SW480 (cell line): ENCODE measurements around the gene FBRS.

Experiments used
- DNase-seq: peaks from one replicate; pipeline ENCODE4 v3.0.0-alpha.2; 2016; ENCODE audit warnings: low spot score

Gene FBRS

DNA sequence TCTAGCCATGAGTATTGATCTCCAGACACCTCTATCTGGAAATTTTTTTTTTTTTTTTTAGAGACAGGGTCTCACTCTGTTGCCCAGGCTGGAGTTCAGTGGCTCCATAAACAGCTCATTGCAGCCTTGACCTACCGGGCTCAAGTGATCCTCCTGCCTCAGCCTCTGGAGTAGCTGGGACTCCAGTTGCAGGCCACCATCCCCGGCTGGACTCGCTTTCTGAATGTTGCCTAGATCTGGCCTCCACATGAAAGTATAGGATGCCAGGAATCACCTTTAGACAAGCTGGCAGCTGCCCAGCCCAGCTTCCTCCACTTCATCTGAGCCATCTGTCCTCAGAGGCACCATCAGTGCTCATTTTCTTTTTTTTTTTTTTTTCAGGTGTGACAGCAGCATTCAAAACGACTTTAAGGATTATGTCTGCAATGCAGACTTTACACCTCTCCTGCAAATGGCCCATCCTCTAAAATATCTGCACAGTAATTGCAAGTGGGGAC is 13.8 kb upstream of the FBRS start:
- no peak for DNase-seq

DNA sequence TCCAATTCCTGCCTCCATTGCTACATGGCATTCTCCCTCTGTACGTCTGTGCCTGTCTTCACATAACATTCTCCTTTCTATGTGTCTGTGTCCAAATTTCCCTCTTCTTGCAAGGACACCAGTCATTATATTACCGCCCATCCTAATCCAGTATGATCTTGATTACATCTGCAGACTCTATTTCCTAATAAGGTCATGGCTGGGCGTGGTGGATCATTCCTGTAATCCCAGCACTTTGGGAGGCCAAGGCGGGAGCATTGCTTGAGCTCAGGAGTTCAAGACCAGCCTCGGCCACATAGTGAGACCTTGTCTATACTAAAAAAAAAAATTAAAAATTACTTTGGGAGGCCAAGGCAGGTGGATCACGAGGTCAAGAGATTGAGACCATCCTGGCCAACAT is 12.5 kb upstream of the FBRS start:
- no peak for DNase-seq

DNA sequence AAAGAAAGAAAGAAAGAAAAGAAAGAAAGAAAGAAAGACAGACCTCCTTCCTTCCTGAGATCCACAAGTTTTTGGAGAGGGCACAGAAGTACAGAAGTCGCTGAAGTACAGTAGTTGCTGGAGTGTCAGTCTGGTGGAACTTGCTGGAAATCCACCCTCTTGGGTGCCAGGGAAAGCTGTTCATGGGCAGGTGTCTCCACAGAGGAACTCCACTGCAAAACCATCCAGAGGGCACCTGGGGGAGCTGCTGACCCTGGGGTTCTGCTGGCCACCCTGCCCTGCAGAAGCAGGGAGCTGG is 11.0 kb upstream of the FBRS start:
- no peak for DNase-seq

DNA sequence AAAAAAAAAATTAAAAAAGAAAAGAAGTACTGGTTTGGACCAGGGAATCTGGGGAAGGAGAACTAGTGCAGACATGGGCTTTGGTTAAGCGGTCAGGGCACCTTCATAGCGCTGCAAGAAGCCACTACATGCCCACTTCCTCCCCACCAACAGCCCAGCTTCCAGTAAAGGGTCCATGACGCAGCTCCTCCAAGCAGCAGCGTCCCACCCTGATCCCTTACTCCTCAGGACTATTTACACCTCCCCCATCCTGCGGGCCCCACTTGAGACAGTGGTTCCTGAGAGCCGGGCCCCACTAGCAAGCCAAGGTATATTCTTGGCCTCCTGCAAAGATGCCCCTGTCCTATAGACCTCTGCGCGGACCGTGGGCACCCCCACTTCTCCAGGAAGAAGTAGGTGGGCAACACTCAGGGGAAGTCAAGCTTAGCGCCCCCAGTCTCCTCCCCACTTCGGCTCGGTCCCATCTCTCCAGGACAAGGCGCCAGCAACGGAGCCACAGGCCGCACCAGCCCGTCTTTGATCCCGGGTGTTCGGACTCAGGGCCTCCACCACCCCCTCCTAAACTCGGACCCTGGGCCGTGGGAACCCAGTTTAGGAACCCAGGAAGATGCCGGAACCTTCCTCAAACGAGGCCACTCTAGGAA is 8.4 kb upstream of the FBRS start:
- no peak for DNase-seq

DNA sequence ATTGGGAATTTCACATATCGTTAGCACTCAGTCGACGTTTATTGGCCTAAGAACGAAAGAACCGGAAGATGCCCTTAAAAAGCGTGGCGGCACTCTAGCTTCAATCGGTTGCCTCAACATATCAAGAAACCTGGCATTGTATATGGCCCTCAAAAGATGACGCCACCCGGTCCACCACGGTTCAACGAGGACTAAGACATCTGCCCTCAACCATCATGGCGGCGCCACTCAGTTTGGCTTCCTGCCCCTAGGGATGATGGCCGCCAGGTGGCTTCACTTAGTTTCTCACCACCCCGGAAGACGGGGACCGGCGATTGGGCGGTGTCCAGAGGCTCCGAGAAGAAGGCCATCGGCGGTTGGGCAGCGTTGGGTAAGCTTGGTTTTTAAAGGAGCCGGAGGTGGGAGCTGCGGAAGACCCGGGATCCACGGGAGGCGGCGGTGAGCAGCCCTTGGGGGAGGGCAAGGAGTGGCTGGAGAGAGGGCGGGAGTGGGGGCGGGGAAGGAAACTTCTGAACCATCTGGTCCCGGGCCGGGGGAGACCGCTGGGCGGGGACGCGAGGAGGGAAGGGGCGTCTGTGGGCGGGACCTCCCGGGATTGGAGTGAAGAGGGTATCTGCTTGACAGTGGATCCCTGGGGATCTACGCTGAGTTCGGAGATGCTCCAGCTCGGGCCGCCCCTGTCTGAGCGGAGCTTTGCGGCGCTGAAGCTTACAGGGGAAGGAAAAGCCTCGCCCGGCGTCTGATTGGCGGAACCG is 7.7 kb upstream of the FBRS start, which contains the start of gene PRR14:
Gene PRR14, plus strand, starts transcription at position 592 of the 755 bp plus-strand sequence. CDS start 686 bp downstream, outside the sequence.
- DNase-seq, result peak; percentile 99

DNA sequence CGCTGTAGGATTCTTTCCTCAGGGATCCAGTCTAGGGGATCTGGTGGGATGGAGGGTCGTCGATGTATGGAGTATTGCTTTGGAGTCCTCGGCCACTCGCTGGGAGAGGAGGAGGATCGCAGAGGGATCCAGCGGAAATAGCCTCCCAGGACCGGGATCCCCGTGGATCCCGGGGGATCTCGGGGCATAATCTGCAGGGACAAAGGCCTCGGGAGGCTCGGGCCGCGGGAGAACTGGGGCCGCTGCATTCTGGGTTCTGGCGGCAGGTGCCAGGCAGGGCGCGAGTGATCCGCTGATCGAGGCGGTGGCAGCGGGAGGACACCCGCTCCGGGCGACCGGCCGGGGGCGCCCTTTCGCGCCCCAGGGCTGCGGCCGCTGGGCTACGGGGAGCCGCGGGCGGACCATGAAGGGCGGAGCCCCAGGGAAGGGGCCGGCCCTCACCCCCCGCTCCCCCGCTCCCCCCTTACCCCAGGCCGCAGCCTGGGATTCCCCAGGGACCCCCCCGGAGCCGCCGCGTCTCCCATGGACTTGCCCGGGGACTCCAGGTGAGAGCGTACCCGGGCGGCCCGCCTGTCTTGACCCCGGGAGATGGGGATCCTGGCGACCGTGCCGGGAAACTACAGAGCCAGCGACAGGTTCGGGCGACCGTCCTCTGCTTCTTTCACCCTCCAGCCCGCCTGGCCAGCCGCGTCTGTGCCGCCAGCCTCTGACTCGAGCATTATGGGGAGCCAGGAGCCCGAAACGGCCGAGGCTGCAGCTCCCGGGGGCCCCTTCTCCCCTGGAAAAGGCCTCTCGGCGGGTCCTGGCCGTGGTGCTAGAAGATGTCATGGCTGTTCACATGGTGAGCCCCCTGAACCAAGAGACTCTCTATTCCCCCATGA is 6.9 kb upstream of the FBRS start:
- DNase-seq, result peak; percentile 59

DNA sequence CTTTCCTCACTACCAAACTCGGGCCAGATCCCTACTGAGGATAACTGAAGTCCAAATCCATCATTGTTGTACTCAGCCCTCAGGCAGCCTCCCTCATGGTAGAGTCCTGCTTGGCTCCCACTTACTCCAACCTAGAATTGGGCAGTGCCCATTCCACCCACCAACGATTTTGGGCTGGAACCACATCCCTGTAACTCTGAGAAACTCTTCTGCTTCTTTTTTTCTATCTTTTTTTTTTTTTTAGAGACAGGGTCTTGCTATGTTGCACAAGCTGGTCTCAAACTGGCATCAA is 6.3 kb upstream of the FBRS start:
- no peak for DNase-seq

DNA sequence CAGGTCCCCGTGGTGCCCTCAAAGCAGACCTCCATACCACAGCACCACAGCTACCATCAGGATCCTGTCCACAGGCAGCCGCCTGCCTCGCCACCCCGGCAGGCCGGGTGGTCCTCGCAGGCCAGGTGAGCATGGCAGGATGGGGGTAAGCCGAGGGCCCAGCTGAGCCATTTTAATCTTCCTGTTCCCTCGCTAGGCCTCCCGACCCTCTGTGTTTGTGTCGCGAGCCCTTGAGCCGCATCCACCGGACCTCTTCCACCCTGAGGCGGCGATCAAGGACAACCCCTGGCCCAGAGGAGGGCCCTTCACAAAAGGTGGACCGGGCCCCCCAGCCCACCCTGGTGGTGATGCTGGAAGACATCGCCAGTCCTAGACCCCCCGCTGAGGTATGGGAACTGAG is 5.5 kb upstream of the FBRS start:
- no peak for DNase-seq

DNA sequence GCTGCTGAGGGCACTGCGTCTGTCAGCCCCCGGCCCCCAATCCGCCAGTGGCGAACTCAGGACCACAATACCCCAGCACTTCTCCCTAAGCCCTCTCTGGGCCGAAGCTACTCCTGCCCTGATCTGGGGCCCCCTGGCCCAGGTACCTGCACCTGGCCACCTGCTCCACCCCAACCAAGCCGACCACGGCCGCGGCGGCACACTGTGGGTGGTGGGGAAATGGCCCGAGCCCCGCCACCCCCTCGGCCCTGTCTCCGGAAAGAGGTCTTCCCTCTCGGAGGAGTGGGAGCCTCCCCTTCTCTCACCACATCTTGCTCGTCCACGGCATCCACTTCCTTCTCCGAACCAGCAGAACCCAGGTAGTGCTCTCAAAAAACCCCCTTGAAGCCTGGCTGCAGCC is 3.4 kb upstream of the FBRS start:
- no peak for DNase-seq

DNA sequence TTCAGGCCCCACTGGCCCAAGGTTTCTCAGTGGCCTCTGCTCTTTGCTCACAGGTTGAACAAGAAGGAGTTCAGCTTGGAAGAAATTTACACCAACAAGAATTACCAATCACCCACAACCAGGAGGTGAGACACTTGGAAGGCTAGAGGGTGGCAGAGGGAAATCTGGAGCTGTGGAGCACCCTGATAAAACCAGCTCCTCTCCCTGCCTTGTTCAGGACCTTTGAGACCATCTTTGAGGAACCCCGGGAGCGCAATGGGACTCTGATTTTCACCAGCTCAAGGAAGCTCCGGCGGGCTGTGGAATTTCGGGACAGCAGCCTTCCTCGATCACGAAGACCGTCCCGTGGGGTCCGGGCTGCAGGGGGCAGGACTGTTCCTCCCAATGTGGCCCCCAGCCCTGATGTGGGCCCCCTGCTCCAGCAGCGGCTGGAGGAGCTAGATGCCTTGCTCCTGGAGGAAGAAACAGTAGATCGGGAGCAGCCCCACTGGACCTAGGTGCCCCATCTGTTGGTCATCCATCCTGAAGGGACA is 2.4 kb upstream of the FBRS start:
- DNase-seq, result no peak

DNA sequence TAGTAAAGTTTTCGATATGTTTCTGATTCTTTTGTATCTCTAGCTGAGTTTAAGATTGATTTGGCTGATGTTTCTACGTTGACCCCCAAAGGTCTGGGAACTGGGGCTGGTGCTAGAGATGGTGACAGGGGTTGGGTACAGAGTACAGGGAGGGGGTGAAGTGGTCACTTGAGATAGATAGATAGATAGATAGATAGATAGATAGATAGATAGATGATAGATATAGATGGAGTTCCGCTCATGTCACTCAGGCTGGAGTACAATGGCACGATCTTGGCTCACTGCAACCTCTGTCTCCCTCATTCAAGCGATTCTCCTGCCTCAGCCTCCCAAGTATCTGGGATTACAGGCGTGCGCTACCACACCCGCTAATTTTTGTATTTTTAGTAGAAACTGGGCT is 1.8 kb upstream of the FBRS start:
- no peak for DNase-seq

DNA sequence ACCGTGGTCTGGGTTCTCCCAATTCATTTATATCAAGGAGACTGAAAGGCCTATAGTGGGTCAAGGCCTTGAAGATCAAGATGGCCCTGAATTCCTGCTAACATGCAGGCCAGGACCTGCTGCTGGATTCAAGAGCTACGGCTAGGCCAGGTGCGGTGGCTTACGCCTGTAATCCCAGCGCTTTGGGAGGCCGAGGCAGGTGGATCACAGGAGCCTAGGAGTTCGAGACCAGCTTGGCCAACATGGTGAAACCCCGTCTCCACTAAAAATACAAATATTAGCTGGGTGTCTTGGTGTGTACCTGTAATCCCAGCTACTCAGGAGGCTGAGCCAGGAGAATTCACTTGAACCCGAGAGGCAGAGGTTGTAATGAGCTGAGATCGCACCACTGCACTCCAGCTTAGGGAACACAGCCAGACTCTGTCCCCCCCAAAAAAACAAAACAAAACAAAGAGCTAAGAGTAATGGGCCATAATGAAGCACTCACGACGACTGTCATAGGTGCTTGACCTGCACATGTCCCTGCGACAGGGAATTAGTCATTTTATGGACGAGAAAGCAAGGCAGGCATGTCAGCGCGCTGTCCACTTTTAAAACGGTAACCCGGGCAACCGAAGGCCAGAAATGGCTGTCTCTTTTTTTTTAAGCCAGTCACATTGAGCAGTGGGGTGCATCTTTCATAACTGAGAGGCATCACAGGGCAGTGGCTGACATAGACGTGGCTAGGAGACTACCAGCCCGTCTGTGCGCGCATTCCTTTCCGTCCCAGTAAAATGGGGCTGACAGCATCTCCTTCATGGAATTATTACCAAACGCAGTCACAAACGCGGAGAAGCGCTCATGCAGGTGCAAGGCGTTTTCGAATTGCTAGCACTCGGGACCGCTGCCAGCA is 1.0 kb upstream of the FBRS start:
- no peak for DNase-seq

DNA sequence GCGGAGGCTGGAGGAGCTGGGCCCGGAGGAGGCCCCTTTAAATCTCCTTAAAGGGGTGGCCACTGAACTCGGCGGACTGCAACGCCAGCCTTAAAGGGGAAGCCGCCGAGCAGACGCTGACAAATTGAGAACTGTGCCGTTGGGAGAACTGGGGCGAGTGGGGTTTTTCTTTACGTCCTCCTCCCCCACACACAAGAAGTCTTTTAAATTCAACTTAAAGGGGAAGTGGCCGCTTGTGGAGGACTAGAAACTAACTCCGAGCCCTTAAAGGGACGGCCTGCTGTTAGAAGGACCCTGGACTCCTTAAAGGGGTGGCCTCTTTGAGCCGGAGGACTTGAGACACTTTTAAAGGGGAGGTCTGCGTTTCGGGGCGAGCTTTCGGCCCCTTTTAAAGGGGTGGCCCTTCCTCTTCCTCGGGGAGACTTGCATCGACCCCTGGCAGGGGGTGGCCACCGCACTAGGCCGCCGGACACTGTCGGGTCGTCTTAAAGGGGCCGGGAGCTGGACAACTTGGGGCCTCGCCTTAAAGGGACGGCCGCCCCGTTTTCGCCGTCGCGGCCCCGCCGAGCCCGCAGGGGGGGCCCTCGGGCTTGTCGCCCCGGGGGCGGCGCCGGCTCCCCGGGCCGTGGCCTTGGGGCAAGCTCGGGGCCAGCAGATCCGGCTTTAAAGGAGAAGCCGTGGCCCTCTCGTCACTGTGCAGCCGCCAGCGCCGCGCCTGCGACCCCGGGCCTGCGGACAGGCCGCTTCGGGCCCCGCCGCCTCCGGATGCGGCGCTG is 688 bp downstream of the FBRS start:
- DNase-seq, result peak; percentile 94

DNA sequence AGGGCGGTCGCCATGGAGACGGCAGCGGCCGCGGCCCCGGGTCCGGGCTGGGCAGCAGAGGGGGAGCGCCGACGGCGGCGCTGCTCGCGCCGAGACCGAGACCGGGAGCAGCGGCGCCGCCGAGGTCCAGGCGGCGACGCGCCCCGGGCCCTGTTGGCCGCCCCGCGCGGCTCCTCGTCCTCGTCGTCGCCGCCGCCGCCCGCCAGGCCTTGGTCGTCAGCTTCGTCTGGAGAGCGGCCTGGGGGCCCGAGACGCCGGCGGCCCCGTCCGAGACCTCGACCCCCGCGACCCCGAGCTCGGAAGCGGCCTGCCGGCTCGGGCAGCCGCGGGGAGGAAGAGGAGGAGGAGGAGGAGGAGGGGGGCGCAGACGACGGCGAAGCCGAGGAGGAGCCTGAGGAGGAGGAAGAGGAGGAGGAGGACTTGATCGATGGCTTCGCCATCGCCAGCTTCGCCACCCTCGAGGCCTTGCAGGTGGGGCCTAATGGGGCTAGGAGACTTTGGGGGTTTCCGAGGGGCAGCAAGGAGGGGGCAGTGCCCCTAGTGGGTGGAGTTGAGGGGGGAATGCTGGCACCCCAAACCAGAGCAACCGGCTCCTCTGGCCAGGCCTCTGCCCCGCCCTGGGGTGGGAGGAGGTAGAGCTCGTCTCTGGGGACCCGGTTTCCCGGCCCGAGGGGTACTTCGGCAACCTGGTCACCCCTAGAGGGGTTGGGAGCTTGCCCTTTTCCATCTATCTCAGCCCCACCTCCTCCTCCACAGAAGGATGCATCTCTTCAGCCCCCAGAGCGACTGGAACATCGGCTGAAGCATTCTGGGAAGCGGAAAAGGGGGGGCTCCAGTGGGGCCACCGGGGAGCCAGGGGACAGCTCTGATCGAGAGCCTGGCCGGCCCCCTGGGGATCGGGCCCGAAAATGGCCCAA is 1.5 kb downstream of the FBRS start:
- DNase-seq, result no peak

DNA sequence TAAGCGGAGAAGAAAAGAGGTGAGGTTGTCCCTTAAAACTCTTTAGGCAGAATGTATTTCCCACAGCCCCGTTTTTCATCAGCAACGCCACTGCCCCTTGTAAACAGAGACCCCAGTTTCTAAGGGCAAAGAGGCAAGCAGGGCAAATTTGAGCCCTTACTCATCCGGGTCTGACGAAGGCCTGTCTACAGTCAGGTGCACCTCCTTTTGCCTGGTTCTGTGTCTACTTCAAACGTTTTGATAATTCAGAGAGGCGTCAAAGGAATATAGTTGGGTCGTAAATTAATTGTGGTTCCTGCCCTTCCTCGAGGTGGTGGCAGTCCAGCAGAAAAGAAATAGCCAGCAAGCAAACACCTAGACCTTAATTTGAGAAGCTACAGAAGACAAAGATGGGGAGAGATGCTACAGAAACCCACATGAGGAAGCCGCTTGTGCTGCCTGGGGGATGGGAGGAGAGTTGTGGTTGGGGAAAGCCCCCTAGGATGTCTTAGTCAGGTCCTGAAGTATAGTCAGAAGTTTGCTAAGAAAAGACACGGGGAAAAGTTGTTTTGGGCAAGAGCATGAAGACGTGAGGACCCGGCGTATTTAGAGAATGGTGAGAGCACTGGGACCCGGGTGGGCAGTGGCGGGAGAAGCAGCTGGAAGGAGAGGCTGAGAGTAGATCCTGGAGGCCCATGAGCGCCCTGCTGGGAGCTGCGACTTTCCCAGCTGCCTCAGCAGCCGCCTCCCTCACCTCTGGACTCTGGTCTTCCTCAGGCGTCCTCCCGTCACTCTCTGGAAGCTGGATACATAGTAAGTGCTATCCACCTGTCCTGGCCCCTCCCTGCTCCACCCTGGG is 2.4 kb downstream of the FBRS start:
- DNase-seq, result no peak

DNA sequence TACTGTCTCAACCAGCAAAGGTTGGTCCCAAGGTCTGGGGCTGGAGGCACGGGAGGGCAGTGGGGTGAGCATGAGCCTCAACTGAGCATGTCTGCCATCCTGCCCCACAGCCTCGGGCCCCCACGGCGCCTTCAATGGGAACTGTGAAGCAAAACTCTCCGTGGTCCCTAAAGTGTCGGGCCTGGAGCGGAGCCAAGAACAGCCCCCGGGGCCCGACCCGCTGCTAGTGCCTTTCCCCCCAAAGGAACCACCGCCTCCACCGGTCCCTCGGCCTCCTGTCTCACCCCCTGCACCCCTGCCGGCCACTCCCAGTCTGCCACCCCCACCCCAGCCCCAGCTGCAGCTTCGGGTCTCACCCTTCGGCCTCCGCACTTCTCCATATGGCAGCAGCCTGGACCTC is 4.2 kb downstream of the FBRS start:
- no peak for DNase-seq

DNA sequence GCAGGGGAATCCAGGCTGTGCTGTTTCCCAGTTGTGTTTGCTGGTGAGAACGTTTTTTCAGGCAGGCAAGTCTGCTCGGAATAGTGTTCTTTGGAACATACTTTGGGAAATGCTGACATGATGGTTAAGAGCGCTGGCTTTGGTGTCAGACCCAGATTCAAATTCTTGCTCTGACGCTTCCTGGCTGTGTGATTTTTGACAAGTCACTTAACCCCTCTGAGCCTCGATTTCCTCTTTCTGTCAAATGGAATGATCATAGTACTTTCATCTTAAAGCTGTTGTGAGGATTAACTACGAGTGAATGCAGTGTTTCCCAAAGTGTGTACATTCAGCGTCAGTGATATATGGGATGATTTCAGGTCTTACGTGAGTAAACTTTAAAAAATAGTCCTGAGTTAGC is 4.8 kb downstream of the FBRS start:
- no peak for DNase-seq

DNA sequence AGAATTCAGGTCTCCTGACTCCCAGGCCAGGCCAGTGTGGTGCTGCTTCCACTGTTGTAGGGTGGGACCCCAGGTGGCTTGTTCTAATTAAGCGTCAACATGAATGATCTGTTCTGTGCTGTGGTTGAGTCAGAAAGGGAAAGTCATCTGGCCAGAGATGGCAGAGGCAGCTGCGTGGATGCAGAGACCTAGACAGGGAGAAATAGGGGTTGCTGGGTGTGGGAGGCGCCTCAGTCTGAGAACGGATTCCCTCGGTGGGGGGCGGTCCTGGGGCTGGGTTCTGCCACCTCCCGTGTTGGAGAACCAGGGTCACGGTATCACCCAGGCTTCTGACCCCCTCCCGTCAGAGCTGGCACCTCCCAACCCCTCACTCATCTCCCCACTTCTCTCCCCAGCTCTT is 5.6 kb downstream of the FBRS start:
- DNase-seq, result no peak

DNA sequence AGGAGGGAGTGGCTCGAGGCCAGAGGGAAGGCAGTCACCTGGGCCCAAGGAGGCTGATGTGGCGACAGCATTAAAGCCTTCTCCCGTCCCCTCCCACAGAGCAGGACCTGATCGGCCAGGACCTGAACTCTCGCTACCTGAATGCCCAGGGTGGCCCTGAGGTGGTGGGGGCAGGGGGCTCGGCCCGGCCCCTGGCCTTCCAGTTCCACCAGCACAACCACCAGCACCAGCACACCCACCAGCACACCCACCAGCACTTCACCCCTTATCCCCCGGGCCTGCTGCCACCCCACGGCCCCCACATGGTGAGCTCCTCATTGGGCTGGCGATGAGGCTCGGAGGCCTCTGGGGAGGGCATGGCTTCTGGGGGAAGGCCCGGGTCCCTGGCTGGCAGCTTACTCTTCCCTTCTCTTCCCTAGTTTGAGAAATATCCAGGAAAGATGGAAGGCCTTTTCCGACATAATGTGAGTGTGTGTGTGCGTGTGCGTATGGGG is 6.4 kb downstream of the FBRS start:
- DNase-seq, result no peak
